GM12891 (cell line): Measurements from ENCODE around the gene RTN1.

ENCODE experiments used
- PAX5 ChIP-seq: IDR thresholded peaks from 2 replicates; pipeline ENCODE4 v1.6.1; 2011; ENCODE audit warnings: low read length, moderate library complexity, mild to moderate bottlenecking; ENCODE audit not compliant: insufficient read depth, severe bottlenecking
- POLR2A ChIP-seq: IDR thresholded peaks from 2 replicates; pipeline ENCODE4 v1.6.1; 2011; ENCODE audit warnings: low read depth, low read length, control low read depth
- POLR2AphosphoS5 ChIP-seq: IDR thresholded peaks from 2 replicates; pipeline ENCODE4 v1.6.1; 2011; ENCODE audit warnings: low read depth, low read length, control low read depth
- POU2F2 ChIP-seq: IDR thresholded peaks from 2 replicates; pipeline ENCODE4 v1.6.1; 2011; ENCODE audit warnings: low read depth, mild to moderate bottlenecking, control low read depth, low read length, moderate library complexity
- SPI1 ChIP-seq: IDR thresholded peaks from 2 replicates; pipeline ENCODE4 v1.6.1; 2011; ENCODE audit warnings: low read depth, low read length, control low read depth
- TAF1 ChIP-seq: IDR thresholded peaks from 2 replicates; pipeline ENCODE4 v1.6.1; 2011; ENCODE audit warnings: low read depth, low read length, control low read depth

DNA sequence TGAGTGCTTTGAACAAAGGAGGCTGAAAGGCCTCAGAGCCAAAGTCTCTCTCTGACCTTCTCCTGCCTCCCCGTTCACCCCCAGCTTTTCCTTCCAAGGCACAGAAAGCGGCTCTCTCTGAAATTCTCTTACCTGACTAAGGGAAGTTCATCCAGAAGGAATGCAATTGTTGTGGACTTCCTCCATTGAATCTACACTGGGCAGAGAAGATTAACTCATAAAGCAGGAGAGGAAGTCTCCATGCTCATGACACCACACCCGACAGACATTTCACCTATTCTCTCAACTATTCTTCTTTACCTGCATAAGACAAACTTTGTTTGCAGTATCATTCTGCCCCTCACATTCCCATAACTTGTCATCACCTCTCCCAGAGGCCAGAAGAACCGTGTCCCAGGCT lies 164.7 kb downstream of the RTN1 start:
- no peak for TF ChIP-seq POLR2A
- TF ChIP-seq SPI1, result no peak
- no peak for TF ChIP-seq POLR2AphosphoS5
- TF ChIP-seq TAF1, result no peak
- no peak for TF ChIP-seq PAX5
- TF ChIP-seq POU2F2, result no peak
